Putamen (tissue), 1 donor: ENCODE measurements around the gene PIGV.

ENCODE experiments used
- DNase-seq: peaks from one replicate; pipeline ENCODE4 v3.0.0-alpha.2; 2016; ENCODE audit warnings: low spot score

PIGV gene

GRCh38 chr1:26772687-26773086 lies 15.1 kb upstream of the PIGV start:
- no peak for DNase-seq

GRCh38 chr1:26774462-26774861 lies 13.3 kb upstream of the PIGV start:
- no peak for DNase-seq

GRCh38 chr1:26775666-26776065 lies 12.1 kb upstream of the PIGV start:
- no peak for DNase-seq

- DNase-seq: no peak
Measured at GRCh38 chr1:26779098-26779668, 8.6 kb upstream of the PIGV start.

GRCh38 chr1:26780344-26780957 lies 7.3 kb upstream of the PIGV start:
- DNase-seq: no peak

- no peak for DNase-seq
Measured at GRCh38 chr1:26781206-26781825, 6.4 kb upstream of the PIGV start.

GRCh38 chr1:26782521-26783212 lies 5.1 kb upstream of the PIGV start:
- DNase-seq: no peak

GRCh38 chr1:26783646-26784022 lies 4.1 kb upstream of the PIGV start:
- DNase-seq: no peak

GRCh38 chr1:26784023-26784871 lies 3.5 kb upstream of the PIGV start:
- DNase-seq: peak; percentile 85

GRCh38 chr1:26784886-26785285 lies 2.9 kb upstream of the PIGV start:
- no peak for DNase-seq

GRCh38 chr1:26785611-26786436 lies 1.9 kb upstream of the PIGV start:
- DNase-seq: peak; percentile 52

GRCh38 chr1:26786437-26787380 lies 1.0 kb upstream of the PIGV start:
- peak; percentile 48 for DNase-seq

- no peak for DNase-seq
Measured at GRCh38 chr1:26787381-26787705, 407 bp upstream of the PIGV start.

- DNase-seq: no peak
Measured at GRCh38 chr1:26788515-26788785, 700 bp downstream of the PIGV start.

- DNase-seq: peak; percentile 90
Measured at GRCh38 chr1:26788836-26789611, 1.3 kb downstream of the PIGV start.

- no peak for DNase-seq
Measured at GRCh38 chr1:26789612-26789865, 1.8 kb downstream of the PIGV start.

GRCh38 chr1:26789931-26790330 lies 2.2 kb downstream of the PIGV start:
- DNase-seq: no peak

- DNase-seq: no peak
Measured at GRCh38 chr1:26790551-26790953, 2.8 kb downstream of the PIGV start.

GRCh38 chr1:26791148-26791547 lies 3.4 kb downstream of the PIGV start:
- no peak for DNase-seq

GRCh38 chr1:26791626-26792025 lies 3.9 kb downstream of the PIGV start:
- no peak for DNase-seq
